H7 (cell line): ENCODE measurements around the gene ABR. TPM values are rescaled to one million over a fixed set of nuclear protein-coding genes. Genes with fewer than 3 reads are reported as not detected.
A peak's percentile ranks its signal among the peaks of the same experiment; 100 is the strongest.
"Not testable (repeated sequence)": the region's sequence is repeated elsewhere in the genome, so short reads cannot be mapped to it uniquely, and the experiment has no call there.

Experiments used
- DNase-seq: peaks from one replicate; pipeline ENCODE4 v3.0.0; 2012
- H3K27me3 ChIP-seq: 2 replicates; pipeline ENCODE4 v1.6.0; 2011; ENCODE audit warnings: mild to moderate bottlenecking, low read length; ENCODE audit not compliant: control insufficient read depth, insufficient read depth
- H3K36me3 ChIP-seq: replicated peaks from 2 replicates; pipeline ENCODE4 v1.5.1; 2011; ENCODE audit warnings: low read length; ENCODE audit not compliant: control insufficient read depth, insufficient read depth
- H3K4me3 ChIP-seq: 2 replicates; pipeline ENCODE4 v1.5.1; 2011; ENCODE audit warnings: low read depth, mild to moderate bottlenecking, control low read depth, low read length, moderate library complexity; ENCODE audit not compliant: insufficient read depth
- total RNA-seq: library from RNA; depleted of rRNA; stranded (reverse); fragments of >200 nt; shearing (Covaris generic); gene quantifications from 2 replicates; pipeline ENCODE4 v1.2.3, GENCODE V29; 2014

Gene ABR
- total RNA-seq, 1 experiment from 2014 or later = 31.6 TPM

DNA sequence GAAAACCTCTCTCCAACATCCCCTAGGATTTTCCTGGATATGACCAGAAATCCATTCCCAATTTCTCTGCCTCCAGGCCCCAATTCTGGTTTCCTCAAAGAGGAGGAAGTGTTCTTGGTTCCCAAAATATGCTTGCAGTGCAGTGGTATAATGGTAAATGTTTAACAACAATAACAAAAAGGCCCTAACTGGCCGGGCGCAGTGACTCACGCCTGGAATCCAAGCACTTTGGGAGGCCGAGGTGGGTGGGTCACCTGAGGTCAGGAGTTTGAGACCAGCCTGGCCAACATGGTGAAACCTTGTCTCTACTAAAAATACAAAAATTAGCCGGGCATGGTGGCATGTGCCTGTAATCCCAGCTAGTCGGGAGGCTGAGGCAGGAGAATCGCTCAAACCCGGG, 184.5 kb downstream of the ABR start:
- not testable (repeated sequence) for H3K4me3 ChIP-seq, H3K27me3 ChIP-seq, DNase-seq, H3K36me3 ChIP-seq

DNA sequence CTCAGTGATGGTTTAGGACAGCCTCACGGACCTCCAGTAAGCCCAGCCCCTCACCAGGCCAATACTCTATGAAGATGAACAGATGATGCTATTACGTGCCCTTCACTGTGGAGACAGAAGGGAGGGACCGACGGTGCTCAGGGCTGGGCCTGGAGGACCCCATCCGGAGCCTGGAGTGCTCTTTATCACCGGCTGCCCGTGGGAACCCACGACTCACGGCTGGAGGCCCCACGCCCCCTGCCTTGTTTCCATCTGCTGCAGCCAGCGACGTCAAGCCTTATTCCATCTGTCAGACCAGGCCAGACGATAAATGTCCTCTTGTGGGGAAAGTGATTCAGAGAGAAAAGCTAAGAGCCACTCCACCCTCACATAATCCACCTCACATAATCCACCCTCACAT, 186.8 kb downstream of the ABR start:
- no peaks in the 10 kb centered on the region; the same call in 1 of the 2 replicates for H3K27me3 ChIP-seq
- no peaks in the 10 kb centered on the region for H3K36me3 ChIP-seq
- DNase-seq = peak; percentile 35
- H3K4me3 ChIP-seq = no peak overlapping the region

DNA sequence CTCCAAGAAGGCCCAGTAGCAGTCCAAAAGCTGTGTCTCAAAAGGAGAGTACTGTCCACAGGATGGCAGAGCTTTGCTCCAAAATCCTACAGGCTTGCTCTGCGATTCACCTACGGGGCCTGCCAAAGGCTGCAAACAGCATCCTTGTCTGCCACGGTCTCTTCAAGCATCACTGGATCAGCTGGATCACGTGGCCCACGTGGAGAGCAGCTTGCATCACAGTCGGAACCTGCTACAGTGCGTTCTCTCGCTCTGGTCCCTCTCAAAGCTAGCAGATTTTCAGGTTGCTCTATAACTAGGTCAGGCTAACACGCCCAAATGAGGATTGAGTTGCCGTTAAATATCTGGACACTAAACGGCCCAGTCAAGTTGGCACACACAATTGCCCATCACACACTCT, 191.2 kb downstream of the ABR start:
- H3K4me3 ChIP-seq = no peak overlapping the region
- no peak for DNase-seq
- H3K27me3 ChIP-seq = no peaks in the 10 kb centered on the region
- H3K36me3 ChIP-seq = no peaks in the 10 kb centered on the region

DNA sequence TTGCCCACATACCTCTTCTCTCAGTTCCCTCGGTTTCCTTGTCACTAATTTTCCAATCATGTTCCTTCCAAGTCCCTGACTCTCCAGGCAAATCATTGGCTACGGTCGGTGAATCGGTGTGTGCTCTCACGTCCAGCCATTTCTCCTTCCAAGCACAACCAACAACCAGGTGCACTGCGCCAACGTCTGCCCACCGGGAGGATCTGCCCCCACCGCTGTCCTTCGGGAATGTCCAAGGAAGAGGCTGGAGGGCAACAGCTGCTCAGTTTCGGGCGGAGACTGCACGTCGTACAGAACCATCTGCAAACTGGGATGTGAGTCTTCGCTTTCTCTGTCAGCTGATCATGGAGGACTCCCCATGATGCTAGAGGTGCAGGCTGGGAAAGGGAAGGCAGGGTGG, 191.8 kb downstream of the ABR start:
- no peak for DNase-seq
- H3K4me3 ChIP-seq = no peak overlapping the region
- no peaks in the 10 kb centered on the region for H3K27me3 ChIP-seq
- no peaks in the 10 kb centered on the region for H3K36me3 ChIP-seq

DNA sequence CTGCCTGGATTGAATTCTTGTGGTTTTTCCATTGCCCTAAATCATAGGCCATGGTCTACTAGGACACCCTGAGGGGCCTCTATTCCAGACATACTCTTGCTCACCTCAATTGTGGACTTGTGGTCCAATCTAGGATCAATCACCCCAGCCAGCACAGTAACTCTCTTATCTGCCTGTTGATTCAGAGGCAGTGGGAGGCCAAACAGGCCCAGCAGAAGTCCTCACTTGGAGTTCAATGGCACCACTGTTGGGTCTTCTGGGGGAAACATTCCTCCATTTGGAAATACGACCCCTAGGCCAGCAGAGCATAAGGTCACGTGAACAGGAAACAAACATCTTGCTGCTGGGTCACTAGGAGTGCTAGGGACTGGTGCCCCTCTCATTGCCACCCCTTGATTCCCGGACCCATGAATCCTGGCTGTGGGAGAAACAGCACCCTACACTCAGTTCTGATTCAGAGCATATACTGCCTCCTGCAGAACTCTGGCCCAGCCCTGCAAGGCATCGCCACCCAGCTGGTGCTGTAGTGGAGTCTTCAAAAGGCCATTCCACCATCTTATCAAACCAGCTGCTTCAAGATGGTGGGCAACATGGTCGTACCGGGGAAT, 193.4 kb downstream of the ABR start:
- H3K4me3 ChIP-seq = no peak overlapping the region
- DNase-seq = no peak
- no peaks in the 10 kb centered on the region for H3K36me3 ChIP-seq

DNA sequence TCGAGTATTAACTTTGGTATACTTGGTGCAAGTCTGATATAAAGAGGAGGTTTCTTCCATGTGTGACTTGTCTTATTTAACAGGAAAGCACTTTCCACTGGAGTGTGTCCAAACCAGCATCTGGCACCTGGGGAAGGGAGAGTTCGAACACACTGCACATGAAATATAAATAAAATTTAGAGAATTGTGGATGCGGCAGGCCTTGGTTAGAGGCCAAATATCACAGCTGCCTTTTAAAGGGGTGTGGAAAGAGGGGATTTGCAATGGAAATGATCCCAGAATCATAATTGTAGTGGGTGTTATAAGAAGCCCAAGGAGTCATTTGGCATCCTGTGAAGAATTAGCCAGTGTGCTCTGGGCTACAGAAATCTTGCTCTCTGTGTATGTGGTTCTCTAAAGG, 195.9 kb downstream of the ABR start:
- Histone ChIP-seq H3K36me3 (no peaks in the 10 kb centered on the region), H3K4me3 (no peak overlapping the region), H3K27me3 (no peaks in the 10 kb centered on the region)
- DNase-seq = no peak

More for the DNA sequence above, 193.4 kb downstream of the ABR start:
- no peaks in the 10 kb centered on the region for H3K27me3 ChIP-seq

DNA sequence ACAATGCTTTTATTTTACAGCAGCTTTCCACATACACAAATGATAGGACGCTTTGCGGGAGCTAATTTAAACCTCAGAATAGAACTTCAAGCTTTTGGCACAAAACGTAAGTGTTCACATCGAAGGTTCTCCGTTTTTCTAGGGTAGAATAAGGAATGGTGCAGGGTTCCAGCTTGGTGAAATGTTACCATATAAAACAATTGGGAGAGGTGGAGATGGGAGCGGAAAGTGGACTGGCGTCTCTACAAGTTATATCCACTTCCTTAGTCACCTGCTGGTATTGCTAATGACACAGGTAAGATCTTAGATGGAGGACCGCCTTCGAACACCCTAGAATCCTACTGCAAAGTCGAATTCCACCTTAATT, 198.5 kb downstream of the ABR start:
- DNase-seq = no peak
- H3K27me3 ChIP-seq = no peaks in the 10 kb centered on the region
- H3K4me3 ChIP-seq = no peak overlapping the region
- no peaks in the 10 kb centered on the region for H3K36me3 ChIP-seq

DNA sequence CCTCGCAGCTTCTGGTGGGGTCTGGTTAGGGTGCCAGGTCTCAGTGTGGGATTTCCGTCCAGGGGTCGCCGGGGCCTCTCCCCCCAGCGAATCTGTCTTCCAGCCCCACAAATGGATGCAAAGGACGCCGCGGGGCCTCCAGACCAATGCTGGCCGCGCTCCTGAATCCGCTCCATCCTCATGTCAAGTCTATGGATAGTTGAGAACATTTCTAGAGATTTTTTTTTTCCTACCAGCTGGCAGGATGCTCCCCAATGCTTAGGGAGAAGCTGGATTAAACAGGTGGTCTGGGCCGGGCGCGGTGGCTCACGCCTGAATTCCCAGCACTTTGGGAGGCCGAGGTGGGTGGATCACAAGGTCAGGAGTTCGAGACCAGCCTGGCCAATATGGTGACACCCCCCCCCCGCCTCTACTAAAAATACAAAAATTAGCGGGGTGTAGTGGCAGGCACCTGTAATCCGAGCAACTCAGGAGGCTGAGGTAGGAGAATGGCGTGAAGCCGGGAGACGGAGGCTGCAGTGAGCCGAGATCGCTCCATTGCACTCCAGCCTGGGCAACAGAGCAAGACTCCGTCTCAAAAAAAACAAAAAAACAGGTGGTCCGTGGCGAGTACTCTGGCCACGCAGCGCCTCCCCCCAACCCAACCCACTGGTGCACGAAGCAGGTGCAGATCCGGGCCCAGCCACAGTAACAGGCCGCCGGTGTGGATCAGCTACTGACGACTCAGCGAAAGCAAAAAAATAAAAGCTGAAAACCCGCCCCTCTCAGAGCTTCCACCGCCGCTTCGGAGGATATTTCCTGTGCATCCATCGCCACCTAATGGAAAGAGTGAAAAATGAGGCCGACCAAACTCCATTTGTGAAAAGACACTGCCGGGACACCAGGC, 199.1 kb downstream of the ABR start:
- no peaks in the 10 kb centered on the region for H3K36me3 ChIP-seq
- DNase-seq = peak; percentile 88
- peak overlapping the region; percentile 69 for H3K4me3 ChIP-seq
- H3K27me3 ChIP-seq = no peaks in the 10 kb centered on the region

DNA sequence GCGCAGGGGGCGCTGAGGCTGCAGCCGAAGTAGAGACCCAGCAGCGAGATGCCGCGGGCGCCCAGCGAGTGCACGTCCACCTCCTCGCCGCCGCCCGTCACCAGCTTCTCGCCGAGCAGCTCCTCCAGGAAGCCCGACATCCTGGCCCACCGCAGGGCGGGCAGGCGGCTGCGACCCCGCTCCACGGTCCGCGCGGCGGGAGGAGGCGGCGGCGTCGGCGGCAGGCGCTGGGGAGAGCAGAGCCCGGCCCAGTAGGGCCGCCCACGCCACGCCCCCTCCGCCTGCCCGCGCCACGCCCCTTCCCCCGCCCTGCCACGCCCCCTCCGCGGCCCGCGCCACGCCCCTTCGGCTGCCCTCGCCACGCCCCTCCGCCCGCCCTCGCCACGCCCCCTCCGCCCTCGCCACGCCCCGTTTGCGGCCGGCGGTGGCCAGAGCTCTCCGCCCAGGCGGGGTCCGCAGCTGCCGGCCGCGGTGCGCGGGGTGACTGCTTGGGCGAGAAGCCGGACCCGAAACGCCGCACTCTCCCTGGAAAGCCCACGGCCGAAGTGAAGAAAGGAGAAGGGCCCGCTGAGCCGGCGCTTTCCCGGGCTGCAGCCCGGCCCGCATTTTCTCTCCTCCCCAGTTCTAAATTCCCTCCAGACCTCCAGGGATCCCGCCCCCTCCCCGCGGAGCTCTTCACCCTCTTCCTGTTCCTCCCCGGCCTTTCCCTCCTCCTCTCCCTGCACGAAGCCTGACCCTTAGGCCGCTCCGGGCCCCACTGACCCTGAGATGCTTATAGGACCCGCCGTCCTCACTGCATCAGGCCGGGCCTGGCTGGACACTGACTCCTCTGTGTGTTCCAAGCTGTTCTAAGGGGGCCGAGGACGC, 200.0 kb downstream of the ABR start, which contains the start of gene NXN:
TSS of gene NXN (minus strand) at position 238 of the 867 bp plus-strand sequence.
- Histone ChIP-seq H3K36me3 (no peaks in the 10 kb centered on the region), H3K4me3 (peak within 1 kb of the TSS; percentile 91), H3K27me3 (no peaks in the 10 kb centered on the region)
- DNase-seq = peak; percentile 99

DNA sequence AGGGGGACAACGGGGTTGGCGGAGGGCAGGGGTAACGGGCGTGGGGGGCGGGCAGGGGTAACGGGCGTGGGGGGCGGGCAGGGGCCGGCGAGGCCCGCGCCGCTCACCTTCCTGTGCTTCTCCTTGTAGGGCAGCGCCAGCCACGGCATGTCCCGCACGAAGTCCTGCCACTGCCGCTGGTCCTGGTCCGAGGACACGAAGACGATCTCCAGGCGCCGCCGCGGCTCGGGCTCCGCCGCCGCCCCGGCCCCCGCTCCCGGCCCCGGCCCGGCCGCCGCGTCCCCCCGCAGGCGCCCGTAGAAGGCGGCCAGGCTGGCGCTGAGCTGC, 200.6 kb downstream of the ABR start:
- Histone ChIP-seq H3K27me3 (no peaks in the 10 kb centered on the region), H3K36me3 (no peaks in the 10 kb centered on the region), H3K4me3 (peak overlapping the region; percentile 91)
- no peak for DNase-seq

DNA sequence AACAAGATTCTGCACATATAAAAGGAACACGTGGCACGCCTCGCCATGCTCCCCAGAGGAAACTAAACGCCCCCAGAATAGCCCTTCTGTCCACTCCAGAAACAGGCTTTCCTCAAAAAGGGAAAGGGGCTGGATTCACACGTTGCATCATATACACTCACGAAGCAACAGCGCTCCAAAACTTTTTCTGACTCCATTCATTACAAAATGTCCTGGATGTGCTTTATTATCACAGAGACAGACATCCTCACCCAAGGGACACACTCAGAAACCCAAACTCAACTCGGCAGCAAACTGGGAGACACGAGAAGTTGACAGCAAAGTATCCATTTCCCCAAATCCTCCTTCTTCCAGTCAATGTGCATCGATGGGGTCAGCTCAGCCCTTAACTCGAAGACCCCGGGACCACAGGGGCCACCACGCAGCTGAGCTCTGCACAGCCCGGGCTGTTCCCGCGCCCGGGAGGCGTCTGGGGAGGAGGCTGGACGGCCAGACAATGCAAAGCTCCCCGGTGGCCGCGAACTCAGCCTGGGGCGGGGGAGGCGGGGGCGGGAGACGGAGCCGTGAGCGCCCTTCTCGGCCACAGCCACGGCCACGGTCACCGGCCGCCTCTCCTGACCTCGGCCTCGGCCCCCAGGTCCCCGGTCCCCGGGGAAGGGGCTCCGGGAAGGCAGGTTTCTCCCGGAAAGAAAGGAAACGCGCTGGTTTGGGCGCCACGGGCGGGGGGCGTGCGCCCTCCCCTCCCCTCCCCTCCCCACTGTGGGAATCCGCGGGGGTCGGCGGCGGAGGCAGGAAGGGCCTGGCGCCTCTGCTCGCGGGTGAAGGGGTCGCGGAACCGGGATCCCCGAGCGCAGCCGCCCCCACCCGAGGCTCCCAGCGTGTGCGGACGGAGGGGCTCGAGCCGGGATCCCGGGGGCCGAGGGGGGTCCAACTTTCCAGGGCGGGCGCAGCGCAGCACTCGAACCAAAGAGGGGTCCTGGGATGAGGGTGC, 201.4 kb downstream of the ABR start:
- DNase-seq = peak; percentile 80
- Histone ChIP-seq H3K4me3 (peak overlapping the region; percentile 91), H3K36me3 (no peaks in the 10 kb centered on the region), H3K27me3 (no peaks in the 10 kb centered on the region)

DNA sequence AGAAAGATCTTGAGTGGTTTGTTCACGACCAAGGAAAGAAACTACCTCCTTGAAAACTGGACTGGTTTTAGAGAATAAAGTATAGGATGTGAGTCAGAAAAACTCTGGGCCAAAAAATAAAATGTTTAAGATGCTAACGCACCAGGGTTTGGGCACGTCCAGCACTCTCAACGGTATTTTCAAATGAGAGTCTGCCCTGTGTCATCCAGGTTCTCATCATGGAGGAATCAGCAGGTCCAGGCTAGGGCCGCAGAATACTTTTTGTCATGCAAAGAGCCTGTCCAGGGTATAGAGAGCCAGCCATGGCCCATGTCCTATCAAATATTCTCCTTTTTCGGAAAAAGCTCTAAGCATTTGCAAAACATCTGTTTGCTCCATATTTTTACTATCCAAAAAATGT, 202.6 kb downstream of the ABR start:
- DNase-seq = peak; percentile 62
- H3K27me3 ChIP-seq = no peaks in the 10 kb centered on the region
- H3K36me3 ChIP-seq = no peaks in the 10 kb centered on the region
- peak overlapping the region; percentile 91; the same call in 1 of the 2 replicates for H3K4me3 ChIP-seq

DNA sequence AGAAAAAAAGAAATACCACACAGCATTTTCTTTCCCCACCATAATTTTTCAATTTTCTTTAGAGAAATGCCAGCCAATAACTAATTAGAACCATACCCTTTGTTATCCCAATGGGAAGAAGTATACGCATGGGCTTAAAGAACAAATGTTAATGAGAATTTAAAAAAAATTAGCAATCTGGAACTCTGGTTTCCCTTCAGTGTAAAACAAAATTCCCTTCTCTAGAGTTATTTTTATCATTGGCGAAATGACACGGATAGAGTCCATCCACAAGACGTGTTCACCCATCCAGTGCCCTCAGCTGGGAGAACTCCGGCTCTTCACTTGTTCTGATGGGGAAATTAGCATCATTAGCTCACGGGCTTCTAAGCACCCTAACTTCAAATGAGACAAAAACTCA, 203.5 kb downstream of the ABR start:
- no peaks in the 10 kb centered on the region for H3K27me3 ChIP-seq

More for the DNA sequence above, 203.5 kb downstream of the ABR start:
- Histone ChIP-seq H3K4me3 (no peak overlapping the region), H3K36me3 (no peaks in the 10 kb centered on the region)
- DNase-seq = no peak
